Activated effector memory CD4-positive, alpha-beta T cell treated with Interleukin-2 at 50 U/mL for 16 hours (primary cell): ENCODE data around the gene CKLF.
A peak's percentile ranks its signal among the peaks of the same experiment; 100 is the strongest.

ENCODE experiments used
- DNase-seq: peaks from one replicate; pipeline ENCODE4 v3.0.0-alpha.2; 2020

The CKLF gene

GRCh38 chr16:66519482-66520373 is 32.6 kb upstream of the CKLF start:
- no peak for DNase-seq

GRCh38 chr16:66520406-66521170 is 31.8 kb upstream of the CKLF start:
- DNase-seq: no peak

- DNase-seq: no peak
Observed at GRCh38 chr16:66521252-66521713, 31.1 kb upstream of the CKLF start.

GRCh38 chr16:66521951-66522771 is 30.2 kb upstream of the CKLF start:
- peak; percentile 86 for DNase-seq

- DNase-seq: no peak
Observed at GRCh38 chr16:66522816-66523590, 29.4 kb upstream of the CKLF start.

- peak; percentile 47 for DNase-seq
Observed at GRCh38 chr16:66523861-66524354, 28.5 kb upstream of the CKLF start.

- DNase-seq: no peak
Observed at GRCh38 chr16:66524601-66525164, 27.7 kb upstream of the CKLF start.

- no peak for DNase-seq
Observed at GRCh38 chr16:66525396-66526180, 26.8 kb upstream of the CKLF start.

- no peak for DNase-seq
Observed at GRCh38 chr16:66528294-66528693, 24.1 kb upstream of the CKLF start.

GRCh38 chr16:66529475-66529874 is 22.9 kb upstream of the CKLF start:
- no peak for DNase-seq

GRCh38 chr16:66534376-66534799 is 18.0 kb upstream of the CKLF start:
- no peak for DNase-seq

- no peak for DNase-seq
Observed at GRCh38 chr16:66536525-66536924, 15.9 kb upstream of the CKLF start.

GRCh38 chr16:66537236-66537635 is 15.1 kb upstream of the CKLF start:
- DNase-seq: no peak

- DNase-seq: no peak
Observed at GRCh38 chr16:66538910-66539309, 13.5 kb upstream of the CKLF start.

GRCh38 chr16:66539623-66540469 is 12.5 kb upstream of the CKLF start:
- no peak for DNase-seq

GRCh38 chr16:66541388-66542355 is 10.7 kb upstream of the CKLF start:
- DNase-seq: no peak

GRCh38 chr16:66542396-66542795 is 10.0 kb upstream of the CKLF start:
- DNase-seq: no peak

GRCh38 chr16:66543541-66543940 is 8.8 kb upstream of the CKLF start:
- no peak for DNase-seq
